Neuronal stem cell (in vitro differentiated cells): ENCODE results near the gene ROR1.

Experiments
- DNase-seq: peaks from one replicate; pipeline ENCODE4 v3.0.0-alpha.2; 2013; ENCODE audit warnings: low spot score
- H2AFZ ChIP-seq: one replicate; pipeline ENCODE4 v1.6.1; 2013; ENCODE audit warnings: mild to moderate bottlenecking, low read length, inconsistent platforms
- H2AK5ac ChIP-seq: 2 replicates; pipeline ENCODE4 v1.6.1; 2013; ENCODE audit warnings: low read depth, mild to moderate bottlenecking, inconsistent platforms, low read length, moderate library complexity, mixed read lengths
- H2BK120ac ChIP-seq: 2 replicates; pipeline ENCODE4 v1.6.1; 2013; ENCODE audit warnings: low read depth, mild to moderate bottlenecking, inconsistent platforms, low read length, moderate library complexity, mixed read lengths
- H2BK12ac ChIP-seq: one replicate; pipeline ENCODE4 v1.6.1; 2013; ENCODE audit warnings: low read length, inconsistent platforms
- H2BK15ac ChIP-seq: 2 replicates; pipeline ENCODE4 v1.6.1; 2013; ENCODE audit warnings: mild to moderate bottlenecking, low read length, inconsistent platforms, mixed read lengths
- H2BK5ac ChIP-seq: one replicate; pipeline ENCODE4 v1.6.1; 2013; ENCODE audit warnings: inconsistent platforms, mild to moderate bottlenecking, low read length, moderate library complexity
- H3K14ac ChIP-seq: one replicate; pipeline ENCODE4 v1.6.1; 2013; ENCODE audit warnings: low read length, inconsistent platforms
- H3K18ac ChIP-seq: 2 replicates; pipeline ENCODE4 v1.6.1; 2013; ENCODE audit warnings: low read length, inconsistent platforms
- H3K23ac ChIP-seq: 2 replicates; pipeline ENCODE4 v1.6.1; 2013; ENCODE audit warnings: low read depth, mild to moderate bottlenecking, mixed read lengths, low read length, inconsistent platforms; ENCODE audit not compliant: poor library complexity
- H3K27ac ChIP-seq: replicated peaks from 3 replicates; pipeline ENCODE4 v1.5.1; 2013; ENCODE audit warnings: low read length, inconsistent platforms
- H3K27me3 ChIP-seq, 3 experiments: 2 replicates each; pipeline ENCODE4 v1.6.1; 2013; ENCODE audit warnings: low read length in 3 of 3, mild to moderate bottlenecking in 2 of 3, inconsistent platforms in 1 of 3, low read depth in 1 of 3, mixed read lengths in 1 of 3, moderate library complexity in 1 of 3; ENCODE audit not compliant: control insufficient read depth in 3 of 3, insufficient read depth in 3 of 3
- H3K36me3 ChIP-seq, 2 donors: replicated peaks in 1 of 2; 2 replicates each; pipeline ENCODE4 v1.6.1; 2013; ENCODE audit warnings: low read length in 2 of 2; ENCODE audit not compliant: control insufficient read depth in 2 of 2, insufficient read depth in 2 of 2
- H3K4ac ChIP-seq: 2 replicates; pipeline ENCODE4 v1.6.1; 2013; ENCODE audit warnings: inconsistent platforms, mild to moderate bottlenecking, low read length, moderate library complexity
- H3K4me1 ChIP-seq, 2 donors: 1 replicate in 1 of 2; 2 replicates in 1 of 2; pipeline ENCODE4 v1.6.1; 2013; ENCODE audit warnings: low read length in 2 of 2, low read depth in 1 of 2; ENCODE audit not compliant: control insufficient read depth in 2 of 2, insufficient read depth in 1 of 2
- H3K4me2 ChIP-seq: one replicate; pipeline ENCODE4 v1.6.1; 2013; ENCODE audit warnings: mild to moderate bottlenecking, low read length, inconsistent platforms; ENCODE audit not compliant: insufficient read depth, poor library complexity, severe bottlenecking
- H3K4me3 ChIP-seq, 2 donors: 2 replicates each; pipeline ENCODE4 v1.5.1; 2013; ENCODE audit warnings: low read length in 2 of 2, mild to moderate bottlenecking in 2 of 2, inconsistent platforms in 1 of 2, moderate library complexity in 1 of 2
- H3K79me1 ChIP-seq: one replicate; pipeline ENCODE4 v1.6.1; 2013; ENCODE audit warnings: low read depth, mild to moderate bottlenecking, inconsistent platforms, low read length, moderate library complexity
- H3K9ac ChIP-seq: one replicate; pipeline ENCODE4 v1.6.1; 2013; ENCODE audit warnings: mild to moderate bottlenecking, low read depth, low read length, inconsistent platforms; ENCODE audit not compliant: poor library complexity
- H3K9me3 ChIP-seq, 2 donors: replicated peaks in 1 of 2; 2 replicates each; pipeline versions ENCODE3 to v1.6.1; 2013; ENCODE audit warnings: low read length in 2 of 2, mild to moderate bottlenecking in 2 of 2, inconsistent platforms in 1 of 2, low read depth in 1 of 2, mixed read lengths in 1 of 2, moderate library complexity in 1 of 2; ENCODE audit not compliant: control insufficient read depth in 2 of 2, insufficient read depth in 1 of 2
- H4K8ac ChIP-seq: one replicate; pipeline ENCODE4 v1.6.1; 2013; ENCODE audit warnings: low read depth, mild to moderate bottlenecking, inconsistent platforms, low read length, moderate library complexity
- H4K91ac ChIP-seq: one replicate; pipeline ENCODE4 v1.6.1; 2013; ENCODE audit warnings: low read length, low read depth, mild to moderate bottlenecking, inconsistent platforms; ENCODE audit not compliant: poor library complexity
- WGBS, 2 donors: extraction: QIAGEN DNeasy Blood & Tissue Kit; methylation state at CpG; one replicate each; pipeline ENCODE4 v1.1.7; 2013; ENCODE audit warnings: missing lambda C conversion rate in 2 of 2, mixed read lengths in 1 of 2; ENCODE audit not compliant: insufficient read length in 2 of 2, insufficient replicate concordance in 1 of 2; ENCODE audit errors: extremely low coverage in 2 of 2; 5-methylcytosine and 5-hydroxymethylcytosine counted together

ROR1 gene

DNA sequence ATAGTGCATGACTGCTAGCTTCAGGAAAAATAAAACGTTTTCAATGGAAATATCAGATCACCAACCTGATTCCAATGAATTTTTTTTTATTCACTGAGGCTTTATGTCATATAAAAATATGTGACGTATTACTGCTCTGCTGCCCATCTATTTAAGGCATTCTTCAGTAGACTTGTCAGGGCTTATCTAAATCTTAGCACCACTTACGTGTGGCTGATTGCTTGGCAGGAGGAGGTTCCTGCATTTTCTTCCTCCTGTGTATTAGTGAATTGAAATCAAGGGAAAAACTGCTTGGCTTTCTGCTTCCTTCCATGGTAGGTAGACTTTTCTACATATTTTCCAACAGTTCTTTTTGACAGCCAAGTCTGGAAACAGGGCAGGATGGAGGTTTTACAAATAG is 80.3 kb downstream of the ROR1 start:
- Histone ChIP-seq H3K36me3 (no peaks in the 10 kb centered on the region), H3K4me1 (peaks cover 3 to 9% of the 10 kb centered on the region in 2 donors), H4K91ac (no peak overlapping the region), H2BK12ac (no peak overlapping the region), H3K9ac (no peak overlapping the region), H2BK120ac (no peak overlapping the region), H3K4me2 (no peak overlapping the region), H3K14ac (no peak overlapping the region), H3K27ac (no peak overlapping the region), H3K79me1 (no peaks in the 10 kb centered on the region), H3K9me3 (peaks cover 0 to 11% of the 10 kb centered on the region in 2 donors), H2AFZ (no peak overlapping the region), H3K4me3 (no peak overlapping the region), H3K18ac (no peak overlapping the region), H2BK15ac (no peak overlapping the region), H3K4ac (no peak overlapping the region), H3K27me3 (no peaks in the 10 kb centered on the region), H4K8ac (no peak overlapping the region), H2BK5ac (no peak overlapping the region), H3K23ac (no peak overlapping the region), H2AK5ac (no peak overlapping the region)
- WGBS, 2 donors, result no CpG with 5 or more reads among the region's 3 CpGs
- no peak for DNase-seq

DNA sequence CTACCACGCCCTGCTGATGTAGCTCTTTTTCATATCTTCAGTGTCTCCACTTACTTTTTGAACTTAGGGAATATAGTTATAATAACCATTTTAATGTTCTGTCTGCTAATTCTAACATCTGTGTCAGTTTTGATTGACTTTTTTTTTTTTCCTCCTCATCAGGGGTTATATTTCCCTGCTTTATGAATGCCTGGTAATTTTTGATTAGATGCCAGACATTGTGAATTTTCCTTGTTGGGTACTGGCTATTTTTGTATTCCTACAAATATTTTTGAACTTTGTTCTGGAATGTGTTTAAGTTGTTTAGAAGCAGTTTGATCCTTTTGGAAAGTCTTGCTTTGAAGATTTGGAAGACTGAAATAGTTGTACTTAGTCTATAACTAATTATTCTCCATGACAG is 82.1 kb downstream of the ROR1 start:
- no peaks in the 10 kb centered on the region for H3K79me1 ChIP-seq
- no peak overlapping the region for H3K23ac ChIP-seq
- H3K27ac ChIP-seq, result no peak overlapping the region
- H3K4ac ChIP-seq, result no peak overlapping the region
- H2BK15ac ChIP-seq, result no peak overlapping the region
- no peak overlapping the region for H2BK12ac ChIP-seq
- H3K4me2 ChIP-seq, result no peak overlapping the region
- H3K4me1 ChIP-seq, result peaks cover 3 to 11% of the 10 kb centered on the region in 2 donors
- H3K9me3 ChIP-seq, result peaks cover 0 to 11% of the 10 kb centered on the region in 2 donors
- WGBS, 2 donors, result no CpG with 5 or more reads among the region's 1 CpG
- no peak overlapping the region for H4K91ac ChIP-seq
- no peak overlapping the region for H3K14ac ChIP-seq
- no peak overlapping the region for H2BK120ac ChIP-seq
- H3K18ac ChIP-seq, result no peak overlapping the region
- H2AK5ac ChIP-seq, result no peak overlapping the region
- no peaks in the 10 kb centered on the region for H3K27me3 ChIP-seq
- DNase-seq, result no peak
- no peaks in the 10 kb centered on the region for H3K36me3 ChIP-seq
- H3K4me3 ChIP-seq, result no peak overlapping the region
- H2AFZ ChIP-seq, result no peak overlapping the region
- no peak overlapping the region for H3K9ac ChIP-seq
- no peak overlapping the region for H4K8ac ChIP-seq
- no peak overlapping the region for H2BK5ac ChIP-seq

DNA sequence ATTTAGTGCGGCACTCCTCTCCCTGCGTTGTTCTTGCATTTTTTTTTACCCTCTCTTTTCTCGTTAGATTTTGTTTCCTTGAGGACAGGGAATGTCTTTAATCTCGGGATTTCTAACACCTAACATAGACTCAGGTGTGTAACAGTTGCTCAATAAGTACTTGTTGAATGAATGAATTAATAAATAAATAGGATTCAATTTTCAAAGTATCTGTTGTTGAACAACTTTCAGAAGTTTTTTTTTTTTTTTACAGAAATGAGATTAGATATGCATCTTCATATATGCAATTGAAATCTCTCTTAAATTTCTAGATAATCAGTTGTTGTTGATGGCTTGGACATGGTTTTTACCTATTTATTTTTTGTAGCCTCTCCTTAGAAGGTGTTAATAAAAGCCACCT is 83.1 kb downstream of the ROR1 start:
- H3K4me1 ChIP-seq, result peaks cover 3 to 11% of the 10 kb centered on the region in 2 donors
- H2BK15ac ChIP-seq, result no peak overlapping the region
- peaks cover 0 to 11% of the 10 kb centered on the region in 2 donors for H3K9me3 ChIP-seq
- no peak overlapping the region for H3K18ac ChIP-seq
- H3K9ac ChIP-seq, result no peak overlapping the region
- H3K4ac ChIP-seq, result no peak overlapping the region
- WGBS, 2 donors, result no CpG with 5 or more reads among the region's 4 CpGs
- no peak overlapping the region for H2BK12ac ChIP-seq
- no peaks in the 10 kb centered on the region for H3K27me3 ChIP-seq
- no peak overlapping the region for H3K23ac ChIP-seq
- no peak overlapping the region for H2BK120ac ChIP-seq
- H3K27ac ChIP-seq, result no peak overlapping the region
- no peak overlapping the region for H3K4me3 ChIP-seq
- H3K79me1 ChIP-seq, result no peaks in the 10 kb centered on the region
- H3K14ac ChIP-seq, result no peak overlapping the region
- H4K8ac ChIP-seq, result no peak overlapping the region
- no peak overlapping the region for H4K91ac ChIP-seq
- DNase-seq, result no peak
- no peaks in the 10 kb centered on the region for H3K36me3 ChIP-seq
- H3K4me2 ChIP-seq, result no peak overlapping the region
- no peak overlapping the region for H2AFZ ChIP-seq
- no peak overlapping the region for H2BK5ac ChIP-seq
- no peak overlapping the region for H2AK5ac ChIP-seq

DNA sequence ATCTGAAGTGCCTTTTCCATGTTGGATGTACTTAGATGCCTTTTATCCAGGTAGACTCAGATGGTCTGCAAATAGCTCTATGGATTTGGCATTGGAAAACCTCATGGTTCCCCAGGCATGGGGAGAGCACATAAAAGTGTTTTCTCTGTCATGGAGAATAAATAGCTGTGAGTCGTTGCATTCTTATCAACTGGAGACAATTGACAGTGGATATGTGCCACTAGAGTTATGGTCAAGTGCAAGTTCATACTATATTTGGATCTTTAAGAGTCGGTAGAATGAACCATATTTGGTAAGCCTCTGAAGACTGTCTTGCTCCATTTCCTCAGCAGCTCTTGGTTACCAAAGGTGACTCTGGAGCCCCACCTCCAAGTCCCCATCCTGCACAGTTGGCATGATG is 83.7 kb downstream of the ROR1 start:
- no peak overlapping the region for H3K4ac ChIP-seq
- no peak overlapping the region for H3K23ac ChIP-seq
- H3K4me3 ChIP-seq, result no peak overlapping the region
- H3K4me1 ChIP-seq, result peaks cover 1 to 8% of the 10 kb centered on the region in 2 donors
- no peak overlapping the region for H4K91ac ChIP-seq
- no peak overlapping the region for H2AFZ ChIP-seq
- H3K9me3 ChIP-seq, result peaks cover 0 to 11% of the 10 kb centered on the region in 2 donors
- WGBS, 2 donors, result no CpG with 5 or more reads among the region's 2 CpGs
- no peaks in the 10 kb centered on the region for H3K79me1 ChIP-seq
- H2BK15ac ChIP-seq, result no peak overlapping the region
- no peak overlapping the region for H3K14ac ChIP-seq
- no peak overlapping the region for H2BK12ac ChIP-seq
- H3K9ac ChIP-seq, result no peak overlapping the region
- H2AK5ac ChIP-seq, result no peak overlapping the region
- H3K27ac ChIP-seq, result no peak overlapping the region
- no peaks in the 10 kb centered on the region for H3K27me3 ChIP-seq
- no peak overlapping the region for H3K4me2 ChIP-seq
- no peak overlapping the region for H2BK120ac ChIP-seq
- H3K36me3 ChIP-seq, result no peaks in the 10 kb centered on the region
- H3K18ac ChIP-seq, result no peak overlapping the region
- no peak for DNase-seq
- no peak overlapping the region for H4K8ac ChIP-seq
- no peak overlapping the region for H2BK5ac ChIP-seq
